Measurements from ENCODE around the gene CILP2.

CILP2 gene

GRCh38 chr19:19544257-19544953 is 6.3 kb downstream of the CILP2 start:
- Histone ChIP-seq H3K79me2 (ENCODE audit: insufficient read depth, low read length) (no peaks in the 10 kb centered on the region), H3K4me2 (ENCODE audit: insufficient read depth, low read length) (no peak overlapping the region), H3K27me3 (ENCODE audit: insufficient read depth, low read length, poor library complexity) (no peaks in the 10 kb centered on the region), H3K36me3 (ENCODE audit: insufficient read depth, low read length) (no peaks in the 10 kb centered on the region), H3K27ac (ENCODE audit: low read length) (no peak overlapping the region), H2AFZ (ENCODE audit: low read depth, low read length) (no peak overlapping the region), H3K9ac (ENCODE audit: low read depth, low read length) (no peak overlapping the region), H3K9me3 (ENCODE audit: insufficient read depth, low read length, severe bottlenecking) (no peaks in the 10 kb centered on the region), H3K4me3 (ENCODE audit: low read depth in 1 of 2, low read length in 2 of 2) (no peak overlapping the region), H3K4me1 (ENCODE audit: insufficient read depth, low read length) (no peaks in the 10 kb centered on the region), H4K20me1 (ENCODE audit: insufficient read depth, low read length) (no peaks in the 10 kb centered on the region)
- DNase-seq: no peak
- no peak for ATAC-seq (ENCODE audit: insufficient read depth, low read depth)
- TF ChIP-seq, protein P1, sequence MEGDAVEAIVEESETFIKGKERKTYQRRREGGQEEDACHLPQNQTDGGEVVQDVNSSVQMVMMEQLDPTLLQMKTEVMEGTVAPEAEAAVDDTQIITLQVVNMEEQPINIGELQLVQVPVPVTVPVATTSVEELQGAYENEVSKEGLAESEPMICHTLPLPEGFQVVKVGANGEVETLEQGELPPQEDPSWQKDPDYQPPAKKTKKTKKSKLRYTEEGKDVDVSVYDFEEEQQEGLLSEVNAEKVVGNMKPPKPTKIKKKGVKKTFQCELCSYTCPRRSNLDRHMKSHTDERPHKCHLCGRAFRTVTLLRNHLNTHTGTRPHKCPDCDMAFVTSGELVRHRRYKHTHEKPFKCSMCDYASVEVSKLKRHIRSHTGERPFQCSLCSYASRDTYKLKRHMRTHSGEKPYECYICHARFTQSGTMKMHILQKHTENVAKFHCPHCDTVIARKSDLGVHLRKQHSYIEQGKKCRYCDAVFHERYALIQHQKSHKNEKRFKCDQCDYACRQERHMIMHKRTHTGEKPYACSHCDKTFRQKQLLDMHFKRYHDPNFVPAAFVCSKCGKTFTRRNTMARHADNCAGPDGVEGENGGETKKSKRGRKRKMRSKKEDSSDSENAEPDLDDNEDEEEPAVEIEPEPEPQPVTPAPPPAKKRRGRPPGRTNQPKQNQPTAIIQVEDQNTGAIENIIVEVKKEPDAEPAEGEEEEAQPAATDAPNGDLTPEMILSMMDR (IDR thresholded peaks at IDR 0.05; ENCODE audit: borderline replicate concordance, extremely low read depth, low read length, poor library complexity, severe bottlenecking): no peak
- TF ChIP-seq EZH2 (IDR thresholded peaks at IDR 0.05; ENCODE audit: borderline replicate concordance, low read depth, low read length, severe bottlenecking): no peak

DNA sequence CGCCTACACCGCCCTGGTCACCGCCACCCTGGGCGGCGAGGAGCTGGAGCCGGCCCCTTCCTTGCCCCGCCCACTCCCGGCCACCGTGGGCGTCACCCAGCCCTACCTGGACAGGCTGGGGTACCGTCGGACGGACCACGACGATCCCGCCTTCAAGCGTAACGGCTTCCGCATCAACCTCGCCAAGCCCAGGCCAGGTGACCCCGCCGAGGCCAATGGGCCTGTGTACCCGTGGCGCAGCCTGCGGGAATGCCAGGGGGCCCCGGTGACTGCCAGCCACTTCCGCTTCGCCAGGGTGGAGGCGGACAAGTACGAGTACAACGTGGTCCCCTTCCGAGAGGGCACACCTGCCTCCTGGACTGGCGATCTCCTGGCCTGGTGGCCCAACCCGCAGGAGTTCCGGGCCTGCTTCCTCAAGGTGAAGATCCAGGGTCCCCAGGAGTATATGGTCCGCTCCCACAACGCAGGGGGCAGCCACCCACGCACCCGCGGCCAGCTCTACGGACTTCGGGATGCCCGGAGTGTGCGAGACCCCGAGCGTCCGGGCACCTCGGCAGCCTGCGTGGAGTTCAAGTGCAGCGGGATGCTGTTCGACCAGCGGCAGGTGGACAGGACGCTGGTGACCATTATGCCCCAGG is 7.0 kb downstream of the CILP2 start:
- no peak overlapping the region for H2AFZ ChIP-seq (ENCODE audit: low read depth, low read length)
- no peak overlapping the region for H3K9ac ChIP-seq (ENCODE audit: low read depth, low read length)
- H3K4me2 ChIP-seq (ENCODE audit: insufficient read depth, low read length): no peak overlapping the region
- H3K79me2 ChIP-seq (ENCODE audit: insufficient read depth, low read length): no peaks in the 10 kb centered on the region
- H3K9me3 ChIP-seq (ENCODE audit: insufficient read depth, low read length, severe bottlenecking): no peaks in the 10 kb centered on the region
- H3K36me3 ChIP-seq (ENCODE audit: insufficient read depth, low read length): no peaks in the 10 kb centered on the region
- no peak overlapping the region for H3K4me3 ChIP-seq (ENCODE audit: low read depth in 1 of 2, low read length in 2 of 2)
- H4K20me1 ChIP-seq (ENCODE audit: insufficient read depth, low read length): no peaks in the 10 kb centered on the region
- ATAC-seq (ENCODE audit: insufficient read depth, low read depth) (no peak), DNase-seq (no peak)
- H3K27ac ChIP-seq (ENCODE audit: low read length): no peak overlapping the region
- TF ChIP-seq, protein P1 (IDR thresholded peaks at IDR 0.05; ENCODE audit: borderline replicate concordance, extremely low read depth, low read length, poor library complexity, severe bottlenecking): no peak
- TF ChIP-seq EZH2 (IDR thresholded peaks at IDR 0.05; ENCODE audit: borderline replicate concordance, low read depth, low read length, severe bottlenecking): no peak
- H3K27me3 ChIP-seq (ENCODE audit: insufficient read depth, low read length, poor library complexity): no peaks in the 10 kb centered on the region
- H3K4me1 ChIP-seq (ENCODE audit: insufficient read depth, low read length): no peaks in the 10 kb centered on the region

DNA sequence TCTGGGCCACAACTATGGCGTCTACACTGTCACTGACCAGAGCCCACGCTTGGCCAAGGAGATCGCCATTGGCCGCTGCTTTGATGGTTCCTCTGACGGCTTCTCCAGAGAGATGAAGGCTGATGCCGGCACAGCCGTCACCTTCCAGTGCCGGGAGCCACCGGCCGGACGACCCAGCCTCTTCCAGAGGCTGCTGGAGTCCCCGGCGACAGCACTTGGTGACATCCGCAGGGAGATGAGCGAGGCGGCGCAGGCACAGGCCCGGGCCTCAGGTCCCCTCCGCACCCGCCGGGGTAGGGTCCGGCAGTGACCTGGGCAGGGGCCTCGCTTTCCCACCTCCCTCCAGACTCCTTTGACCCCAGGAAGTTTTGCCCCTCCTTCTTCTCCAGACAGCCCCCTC is 7.6 kb downstream of the CILP2 start:
- Histone ChIP-seq H3K36me3 (ENCODE audit: insufficient read depth, low read length) (no peaks in the 10 kb centered on the region), H3K4me2 (ENCODE audit: insufficient read depth, low read length) (no peak overlapping the region), H3K4me3 (ENCODE audit: low read depth in 1 of 2, low read length in 2 of 2) (no peak overlapping the region), H4K20me1 (ENCODE audit: insufficient read depth, low read length) (no peaks in the 10 kb centered on the region), H3K27me3 (ENCODE audit: insufficient read depth, low read length, poor library complexity) (no peaks in the 10 kb centered on the region), H2AFZ (ENCODE audit: low read depth, low read length) (no peak overlapping the region), H3K4me1 (ENCODE audit: insufficient read depth, low read length) (no peaks in the 10 kb centered on the region), H3K79me2 (ENCODE audit: insufficient read depth, low read length) (no peaks in the 10 kb centered on the region), H3K27ac (ENCODE audit: low read length) (no peak overlapping the region), H3K9me3 (ENCODE audit: insufficient read depth, low read length, severe bottlenecking) (no peaks in the 10 kb centered on the region), H3K9ac (ENCODE audit: low read depth, low read length) (no peak overlapping the region)
- DNase-seq: no peak
- ATAC-seq (ENCODE audit: insufficient read depth, low read depth): no peak
- TF ChIP-seq, protein P1 (IDR thresholded peaks at IDR 0.05; ENCODE audit: borderline replicate concordance, extremely low read depth, low read length, poor library complexity, severe bottlenecking): no peak
- no peak for TF ChIP-seq EZH2 (IDR thresholded peaks at IDR 0.05; ENCODE audit: borderline replicate concordance, low read depth, low read length, severe bottlenecking)

All from DND-41 (cell line).